PC-9 (cell line): ENCODE results near the gene EYA2. TPM values are rescaled to one million over a fixed set of nuclear protein-coding genes. Genes with fewer than 3 reads are reported as not detected.

Source experiments
- BruUV-seq: library from RNA; stranded (reverse); fragments of 400-500 nt; replicated peaks from 2 replicates; lab custom pipeline; 2021; lab: Mats Ljungman, UMichigan
- CTCF ChIA-PET: fragments of 300-600 bp; sonication (Branson Sonifier 250); formaldehyde crosslinking; loops from one replicate; lab custom pipeline; 2022; ENCODE audit warnings: antibody characterized with exemption; lab: Charles Lee
- POLR2A ChIA-PET: fragments of 300-600 bp; sonication (Branson Sonifier 250); formaldehyde crosslinking; loops from one replicate; lab custom pipeline; 2022; ENCODE audit warnings: antibody characterized with exemption; ENCODE audit not compliant: unreplicated experiment; lab: Charles Lee
- DNase-seq, 2 experiments: peaks; one replicate each; pipeline versions ENCODE4 v3.0.0 to v3.0.0-alpha.2; 2015 to 2022; ENCODE audit warnings: mixed read lengths in 1 of 2
- H2AFZ ChIP-seq: fragments of 200-600 bp; sonication (generic); 2 replicates; pipeline ENCODE4 v1.8.1; 2017; ENCODE audit warnings: antibody characterized with exemption
- H3F3A ChIP-seq: fragments of 200-600 bp; sonication (generic); 2 replicates; pipeline ENCODE4 v1.8.1; 2017; ENCODE audit warnings: antibody characterized with exemption, mild to moderate bottlenecking, low read depth; ENCODE audit not compliant: insufficient read depth
- H3K27ac ChIP-seq: fragments of 200-600 bp; sonication (generic); 2 replicates; pipeline ENCODE4 v1.6.1; 2016; ENCODE audit warnings: mixed run types
- H3K27me3 ChIP-seq: fragments of 200-600 bp; sonication (generic); 2 replicates; pipeline ENCODE4 v1.6.1; 2016; ENCODE audit warnings: low read depth, mixed run types; ENCODE audit not compliant: insufficient read depth
- H3K36me3 ChIP-seq: fragments of 200-600 bp; sonication (generic); 2 replicates; pipeline ENCODE4 v1.6.1; 2016; ENCODE audit warnings: low read depth, mixed run types
- H3K4me1 ChIP-seq: fragments of 200-600 bp; sonication (generic); replicated peaks from 2 replicates; pipeline ENCODE4 v1.6.1; 2016; ENCODE audit warnings: mixed run types; ENCODE audit not compliant: insufficient read depth
- H3K4me2 ChIP-seq: fragments of 200-600 bp; sonication (generic); 2 replicates; pipeline ENCODE4 v1.6.1; 2017; ENCODE audit warnings: mixed run types
- H3K4me3 ChIP-seq: fragments of 200-600 bp; sonication (generic); 2 replicates; pipeline ENCODE4 v1.6.1; 2016; ENCODE audit warnings: mixed run types
- H3K79me2 ChIP-seq: fragments of 200-600 bp; sonication (generic); 2 replicates; pipeline ENCODE4 v1.6.1; 2017; ENCODE audit warnings: low read depth, mixed run types
- H3K9me2 ChIP-seq: fragments of 200-600 bp; sonication (generic); 2 replicates; pipeline ENCODE4 v1.8.1; 2017; ENCODE audit warnings: mild to moderate bottlenecking; ENCODE audit not compliant: insufficient read depth
- H3K9me3 ChIP-seq: fragments of 200-600 bp; sonication (generic); 2 replicates; pipeline ENCODE4 v1.8.1; 2016; ENCODE audit warnings: low read depth; ENCODE audit not compliant: insufficient read depth
- H4K20me1 ChIP-seq: fragments of 200-600 bp; sonication (generic); 2 replicates; pipeline ENCODE4 v1.8.1; 2017; ENCODE audit not compliant: insufficient read depth
- CTCF ChIP-seq: fragments of 200-600 bp; sonication (generic); conservative IDR thresholded peaks from 2 replicates; pipeline ENCODE4 v1.6.1; 2017; ENCODE audit warnings: mixed run types, antibody characterized with exemption, mild to moderate bottlenecking, moderate library complexity
- EZH2 ChIP-seq: fragments of 200-600 bp; sonication (generic); IDR thresholded peaks from 2 replicates; pipeline ENCODE4 v1.8.0; 2017; ENCODE audit warnings: antibody characterized with exemption, low read depth
- intact Hi-C: fragments of 100-400 bp; cut with micrococcal nuclease; formaldehyde crosslinking; loops from one replicate; pipeline ENCODE4 v1.10.0; 2022; ENCODE audit not compliant: unreplicated experiment
- total RNA-seq: library from RNA; stranded (reverse); gene quantifications from 2 replicates; pipeline ENCODE4 v1.2.3, GENCODE V29; 2021

The EYA2 gene
- total RNA-seq, 1 experiment from 2014 or later: not detected

- H3K9me3 ChIP-seq: no peaks in the 10 kb centered on the region
- H3K4me3 ChIP-seq: no peak overlapping the region
- no peak overlapping the region for H3K4me2 ChIP-seq
- intact Hi-C loops: no loop called here
- TF ChIP-seq EZH2 (no peak), CTCF (peak; percentile 32; the same call in 1 of the 2 replicates)
- H3F3A ChIP-seq: no peaks in the 10 kb centered on the region
- POLR2A ChIA-PET: no interaction called here
- no peak for DNase-seq
- no peaks in the 10 kb centered on the region for H3K9me2 ChIP-seq
- H4K20me1 ChIP-seq: no peaks in the 10 kb centered on the region
- H3K36me3 ChIP-seq: no peaks in the 10 kb centered on the region
- H3K4me1 ChIP-seq: no peaks in the 10 kb centered on the region
- no peak overlapping the region for H2AFZ ChIP-seq
- no TSS peak for BruUV-seq
- H3K27ac ChIP-seq: no peak overlapping the region
- CTCF ChIA-PET: no interaction called here
- no peaks in the 10 kb centered on the region for H3K79me2 ChIP-seq
- peaks cover 40% of the 10 kb centered on the region for H3K27me3 ChIP-seq
Measured at GRCh38 chr20:47013606-47014005, 119.0 kb downstream of the EYA2 start.

GRCh38 chr20:47016068-47016664, 121.5 kb downstream of the EYA2 start:
- Histone ChIP-seq H3K27me3 (peaks cover 50% of the 10 kb centered on the region), H3K36me3 (no peaks in the 10 kb centered on the region), H3K4me3 (no peak overlapping the region), H3K9me3 (no peaks in the 10 kb centered on the region), H3F3A (no peaks in the 10 kb centered on the region), H2AFZ (no peak overlapping the region), H3K79me2 (no peaks in the 10 kb centered on the region), H3K4me1 (no peaks in the 10 kb centered on the region), H4K20me1 (no peaks in the 10 kb centered on the region), H3K27ac (no peak overlapping the region), H3K9me2 (no peaks in the 10 kb centered on the region), H3K4me2 (no peak overlapping the region)
- BruUV-seq: no TSS peak
- POLR2A ChIA-PET: no interaction called here
- TF ChIP-seq CTCF (no peak), EZH2 (no peak)
- intact Hi-C loops: no loop called here
- DNase-seq: no peak
- CTCF ChIA-PET: interaction anchor here (0.6 kb wide), 1 partner anchor 526 kb away, joined by 7 read pairs; no protein-coding TSS in a partner anchor

- no peak for DNase-seq
- TF ChIP-seq EZH2 (no peak), CTCF (no peak)
- CTCF ChIA-PET: no interaction called here
- Histone ChIP-seq H3K36me3 (no peaks in the 10 kb centered on the region), H3K9me3 (no peaks in the 10 kb centered on the region), H3K4me3 (no peak overlapping the region), H3K4me2 (no peak overlapping the region), H2AFZ (no peak overlapping the region), H4K20me1 (no peaks in the 10 kb centered on the region), H3K27me3 (peaks cover 59% of the 10 kb centered on the region), H3F3A (no peaks in the 10 kb centered on the region), H3K79me2 (no peaks in the 10 kb centered on the region), H3K9me2 (no peaks in the 10 kb centered on the region), H3K4me1 (no peaks in the 10 kb centered on the region), H3K27ac (no peak overlapping the region)
- POLR2A ChIA-PET: no interaction called here
- intact Hi-C loops: no loop called here
- no TSS peak for BruUV-seq
Measured at GRCh38 chr20:47018381-47018780, 123.7 kb downstream of the EYA2 start.
